K562 treated with DMSO at 1 percent for 4 hours (cell line): Measurements from ENCODE around the gene SMIM10L1. TPM values are rescaled to one million over a fixed set of nuclear protein-coding genes. Genes with fewer than 3 reads are reported as not detected.

Experiments used
- total RNA-seq: library from RNA; unstranded; fragments of 300-600 nt; gene quantifications from 2 replicates; pipeline ENCODE4 v1.2.3, GENCODE V29; 2022; ENCODE audit not compliant: insufficient read depth

The SMIM10L1 gene
- total RNA-seq: 7.2 and 8.4 TPM in 2 replicates

GRCh38 chr12:11171145-11171968 is at the start of gene SMIM10L1:
SMIM10L1 (plus strand) TSS chr12:11171194; CDS start chr12:11171357, 163 bp downstream.

GRCh38 chr12:11134305-11134704 is 36.7 kb upstream of the SMIM10L1 start, which contains the start of gene TAS2R30:
TAS2R30 (minus strand) TSS chr12:11134644; CDS start chr12:11134244, 400 bp downstream.

DNA sequence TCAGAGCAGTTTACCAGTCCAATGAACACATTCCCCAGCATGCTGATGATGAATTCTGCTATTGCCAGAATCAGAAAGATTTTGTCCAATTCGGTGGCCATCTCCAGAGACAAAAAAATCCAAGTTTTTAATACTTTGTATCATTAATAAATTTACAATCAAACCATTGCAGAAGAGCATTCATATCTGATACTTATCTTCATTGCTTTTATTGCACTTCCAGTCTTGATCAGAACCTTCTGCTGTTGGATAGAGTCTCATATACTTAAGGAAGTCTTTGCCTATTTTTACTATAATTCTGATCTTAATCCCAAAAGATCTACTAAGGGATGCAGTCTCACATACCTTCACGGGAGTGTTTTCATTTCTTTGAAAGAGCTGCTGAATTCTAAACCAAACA is 15.8 kb downstream of the SMIM10L1 start, which contains the start of gene TAS2R42:
Gene TAS2R42 (minus strand): TSS at position 101 of the 400 bp plus-strand sequence. CDS start 0 bp downstream, at position 101.

Other genes starting within 250 kb of the SMIM10L1 start
- gene PRH2, start 242.0 kb upstream of the SMIM10L1 start, total RNA-seq: not detected in 2 replicates
- gene TAS2R14, start 231.9 kb upstream of the SMIM10L1 start, total RNA-seq: 1.5 TPM in 1 of 2 replicates, not detected in the other
- not detected in 2 replicates for gene TAS2R50, start 184.3 kb upstream of the SMIM10L1 start, total RNA-seq
- not detected in 2 replicates for gene TAS2R20, start 172.9 kb upstream of the SMIM10L1 start, total RNA-seq
- not detected in 2 replicates for gene TAS2R19, start 148.6 kb upstream of the SMIM10L1 start, total RNA-seq
- gene TAS2R31, start 139.8 kb upstream of the SMIM10L1 start, total RNA-seq: not detected in 2 replicates
- not detected in 2 replicates for gene TAS2R46, start 108.9 kb upstream of the SMIM10L1 start, total RNA-seq
- gene TAS2R43, start 78.9 kb upstream of the SMIM10L1 start, total RNA-seq: not detected in 2 replicates
- gene TAS2R30, start 36.5 kb upstream of the SMIM10L1 start, total RNA-seq: not detected in 2 replicates
- not detected in 2 replicates for gene TAS2R42, start 15.7 kb downstream of the SMIM10L1 start, total RNA-seq
- gene PRB3, start 98.5 kb downstream of the SMIM10L1 start, total RNA-seq: not detected in 2 replicates
- not detected in 2 replicates for gene PRB4, start 139.2 kb downstream of the SMIM10L1 start, total RNA-seq
- gene PRB2, start 224.4 kb downstream of the SMIM10L1 start, total RNA-seq: not detected in 2 replicates